Panc1 (cell line): Measurements from ENCODE around the gene DTX3L.

Source experiments
- SIN3A ChIP-seq: IDR thresholded peaks from 2 replicates; pipeline ENCODE4 v1.6.1; 2012; ENCODE audit warnings: low read depth, mild to moderate bottlenecking, low read length, moderate library complexity, borderline replicate concordance; ENCODE audit not compliant: insufficient read depth
- TF ChIP-seq, protein P1 (sequence below): fragments of 450-650 bp; IDR thresholded peaks from 2 replicates; pipeline ENCODE4 v1.5.1; 2017; ENCODE audit warnings: mild to moderate bottlenecking

- TF ChIP-seq, protein P1, sequence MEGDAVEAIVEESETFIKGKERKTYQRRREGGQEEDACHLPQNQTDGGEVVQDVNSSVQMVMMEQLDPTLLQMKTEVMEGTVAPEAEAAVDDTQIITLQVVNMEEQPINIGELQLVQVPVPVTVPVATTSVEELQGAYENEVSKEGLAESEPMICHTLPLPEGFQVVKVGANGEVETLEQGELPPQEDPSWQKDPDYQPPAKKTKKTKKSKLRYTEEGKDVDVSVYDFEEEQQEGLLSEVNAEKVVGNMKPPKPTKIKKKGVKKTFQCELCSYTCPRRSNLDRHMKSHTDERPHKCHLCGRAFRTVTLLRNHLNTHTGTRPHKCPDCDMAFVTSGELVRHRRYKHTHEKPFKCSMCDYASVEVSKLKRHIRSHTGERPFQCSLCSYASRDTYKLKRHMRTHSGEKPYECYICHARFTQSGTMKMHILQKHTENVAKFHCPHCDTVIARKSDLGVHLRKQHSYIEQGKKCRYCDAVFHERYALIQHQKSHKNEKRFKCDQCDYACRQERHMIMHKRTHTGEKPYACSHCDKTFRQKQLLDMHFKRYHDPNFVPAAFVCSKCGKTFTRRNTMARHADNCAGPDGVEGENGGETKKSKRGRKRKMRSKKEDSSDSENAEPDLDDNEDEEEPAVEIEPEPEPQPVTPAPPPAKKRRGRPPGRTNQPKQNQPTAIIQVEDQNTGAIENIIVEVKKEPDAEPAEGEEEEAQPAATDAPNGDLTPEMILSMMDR = no peak
- TF ChIP-seq SIN3A = no peak
Observed at GRCh38 chr3:122619040-122619439, 54.9 kb downstream of the DTX3L start.
